Esophagus squamous epithelium (tissue), 5 donors: ENCODE results near the gene PDGFB. TPM values are rescaled to one million over a fixed set of nuclear protein-coding genes. Genes with fewer than 3 reads are reported as not detected.
A peak's percentile ranks its signal among the peaks of the same experiment; 100 is the strongest.

ENCODE experiments used
- DNase-seq: peaks from one replicate; lab custom pipeline; 2025; lab: John Stamatoyannopoulos, UW
- H3K27ac ChIP-seq, 4 donors: fragments of 200-600 bp; sonication (generic); one replicate each; pipeline ENCODE4 v1.5.1; 2016 to 2019; ENCODE audit warnings: mild to moderate bottlenecking in 1 of 4
- H3K27me3 ChIP-seq, 4 donors: fragments of 200-600 bp; sonication (generic); 1 replicate in 3 of 4; 2 replicates in 1 of 4; pipeline versions ENCODE4 v1.5.1 to v1.6.0; 2017 to 2021; ENCODE audit warnings: antibody characterized with exemption in 1 of 4
- H3K36me3 ChIP-seq, 3 donors: fragments of 200-600 bp; sonication (generic); one replicate each; pipeline ENCODE4 v1.5.1; 2016 to 2019
- H3K4me1 ChIP-seq, 3 donors: fragments of 200-600 bp; sonication (generic); one replicate each; pipeline ENCODE4 v1.5.1; 2017 to 2019
- H3K4me3 ChIP-seq, 4 donors: fragments of 200-600 bp; sonication (generic); 1 replicate in 3 of 4; 2 replicates in 1 of 4; pipeline ENCODE4 v1.5.1; 2016 to 2019; ENCODE audit warnings: mild to moderate bottlenecking in 2 of 4, moderate library complexity in 1 of 4
- H3K9me3 ChIP-seq, 3 donors: fragments of 200-600 bp; sonication (generic); one replicate each; pipeline ENCODE4 v1.5.1; 2016 to 2019
- POLR2A ChIP-seq, 4 donors: fragments of 450-650 bp; IDR thresholded peaks; one replicate each; pipeline ENCODE4 v1.6.1; 2017; ENCODE audit warnings: antibody characterized with exemption in 4 of 4, mild to moderate bottlenecking in 4 of 4, moderate library complexity in 3 of 4
- WGBS, 2 donors: methylation state at CpG; one replicate each; pipeline ENCODE4 v1.1.5; 2018; 5-methylcytosine and 5-hydroxymethylcytosine counted together
- intact Hi-C: fragments of 100-400 bp; cut with DNase I; formaldehyde crosslinking; loops from one replicate; pipeline ENCODE4 v1.15.0; 2022
- total RNA-seq, 4 donors: library from RNA; depleted of rRNA; stranded (reverse); fragments of >200 nt; gene quantifications; one replicate each; pipeline ENCODE4 v1.1.0, GENCODE V29; 2016
- TF ChIP-seq, protein P1 (sequence below), 6 experiments: fragments of 450-650 bp in 4 of 6; fragments of 200-600 bp in 2 of 6; sonication (generic) in 2 of 6; IDR thresholded peaks; one replicate each; pipeline ENCODE4 v1.5.1; 2016 to 2019; ENCODE audit warnings: antibody characterized with exemption in 6 of 6, mild to moderate bottlenecking in 4 of 6, moderate library complexity in 4 of 6
- donor health status: DM: yes; HTN: yes; CAD: no.

PDGFB gene
- total RNA-seq, 4 donors from 2014 or later, result 1.2 to 6.3 (median 3.7) TPM

DNA sequence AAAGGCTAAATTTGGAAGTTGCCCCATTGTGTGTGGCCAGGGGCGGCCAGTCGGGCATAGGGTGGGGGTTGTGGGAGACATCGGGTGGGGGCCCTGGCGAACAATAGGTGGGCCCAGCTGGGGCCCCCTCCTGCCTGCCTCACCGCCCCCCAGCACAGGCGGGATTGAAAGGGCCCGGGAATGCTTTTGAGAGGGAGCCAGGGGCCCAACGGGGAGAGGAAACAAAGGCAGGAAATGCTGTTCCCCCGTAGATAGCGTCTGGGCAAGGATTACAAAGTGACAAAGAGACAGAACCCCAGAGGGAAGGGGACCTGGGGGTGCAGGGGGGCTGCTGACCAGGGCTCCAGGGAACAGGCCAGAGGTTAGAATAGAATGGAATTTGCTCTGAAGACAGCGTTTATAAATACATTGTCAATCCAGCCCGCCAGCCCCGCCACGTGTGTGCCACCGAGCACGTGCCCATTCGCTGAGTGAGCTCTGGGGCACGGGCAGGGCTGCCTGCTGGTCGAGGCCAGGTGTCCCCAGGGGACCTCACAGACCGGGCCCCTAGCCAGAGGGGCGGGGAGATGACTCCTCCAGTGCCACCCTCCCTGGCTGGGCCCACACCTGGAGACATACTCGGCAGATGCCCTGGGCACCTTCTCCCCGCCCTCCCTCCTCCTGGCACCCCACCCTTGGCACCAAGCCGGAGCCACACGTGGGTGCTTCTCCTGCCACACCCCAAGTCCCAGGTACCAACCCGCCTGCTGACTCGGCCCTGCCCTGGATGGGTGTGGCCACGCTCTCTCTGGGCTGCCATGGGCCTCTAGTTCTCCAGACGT lies 9.7 kb downstream of the PDGFB start:
- Histone ChIP-seq H3K4me3 (no peak overlapping the region), H3K27me3 (peaks cover 0 to 60% (median 0%) of the 10 kb centered on the region in 4 donors), H3K36me3 (peaks cover 0 to 22% (median 0%) of the 10 kb centered on the region in 3 donors), H3K9me3 (no peaks in the 10 kb centered on the region), H3K27ac (peak overlapping the region; percentile 44 to 90 (median 84)), H3K4me1 (peaks cover 45 to 88% (median 52%) of the 10 kb centered on the region in 3 donors)
- intact Hi-C loops, result no loop called here
- TF ChIP-seq POLR2A (IDR thresholded peaks at IDR 0.05), result no peak
- TF ChIP-seq, protein P1, sequence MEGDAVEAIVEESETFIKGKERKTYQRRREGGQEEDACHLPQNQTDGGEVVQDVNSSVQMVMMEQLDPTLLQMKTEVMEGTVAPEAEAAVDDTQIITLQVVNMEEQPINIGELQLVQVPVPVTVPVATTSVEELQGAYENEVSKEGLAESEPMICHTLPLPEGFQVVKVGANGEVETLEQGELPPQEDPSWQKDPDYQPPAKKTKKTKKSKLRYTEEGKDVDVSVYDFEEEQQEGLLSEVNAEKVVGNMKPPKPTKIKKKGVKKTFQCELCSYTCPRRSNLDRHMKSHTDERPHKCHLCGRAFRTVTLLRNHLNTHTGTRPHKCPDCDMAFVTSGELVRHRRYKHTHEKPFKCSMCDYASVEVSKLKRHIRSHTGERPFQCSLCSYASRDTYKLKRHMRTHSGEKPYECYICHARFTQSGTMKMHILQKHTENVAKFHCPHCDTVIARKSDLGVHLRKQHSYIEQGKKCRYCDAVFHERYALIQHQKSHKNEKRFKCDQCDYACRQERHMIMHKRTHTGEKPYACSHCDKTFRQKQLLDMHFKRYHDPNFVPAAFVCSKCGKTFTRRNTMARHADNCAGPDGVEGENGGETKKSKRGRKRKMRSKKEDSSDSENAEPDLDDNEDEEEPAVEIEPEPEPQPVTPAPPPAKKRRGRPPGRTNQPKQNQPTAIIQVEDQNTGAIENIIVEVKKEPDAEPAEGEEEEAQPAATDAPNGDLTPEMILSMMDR (IDR thresholded peaks at IDR 0.05), result no peak
- 19 to 46% methylated on average over 9 to 16 of the region's 29 CpGs for WGBS, 2 donors
- no peak for DNase-seq

DNA sequence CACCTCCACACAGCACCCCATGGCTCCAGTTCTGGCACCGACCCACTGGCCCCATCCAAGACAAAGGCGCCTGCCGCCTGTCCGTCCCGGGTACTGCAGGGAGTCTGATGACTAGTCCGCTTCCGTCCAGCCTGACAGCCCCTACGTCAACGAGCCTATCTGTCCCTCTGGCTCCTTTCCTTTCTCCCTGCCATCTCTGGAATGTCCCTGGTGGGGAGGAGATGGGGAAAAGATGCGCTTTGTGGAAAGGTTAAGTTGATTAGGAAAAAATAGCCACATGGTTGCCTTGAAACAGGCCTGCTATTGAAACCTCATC lies 10.4 kb downstream of the PDGFB start:
- peaks cover 0 to 28% (median 0%) of the 10 kb centered on the region in 3 donors for H3K36me3 ChIP-seq
- H3K4me3 ChIP-seq, result no peak overlapping the region
- no peaks in the 10 kb centered on the region for H3K9me3 ChIP-seq
- H3K27ac ChIP-seq, result peak overlapping the region; percentile 44 to 90 (median 84)
- 59 to 66% methylated on average over 5 to 9 of the region's 10 CpGs for WGBS, 2 donors
- TF ChIP-seq, protein P1 (IDR thresholded peaks at IDR 0.05), result peak in 2 of 6 experiments; percentile 12 to 14
- TF ChIP-seq POLR2A (IDR thresholded peaks at IDR 0.05), result no peak
- peaks cover 39 to 85% (median 46%) of the 10 kb centered on the region in 3 donors for H3K4me1 ChIP-seq
- intact Hi-C loops, result no loop called here
- DNase-seq, result no peak
- H3K27me3 ChIP-seq, result peaks cover 0 to 60% (median 0%) of the 10 kb centered on the region in 4 donors

DNA sequence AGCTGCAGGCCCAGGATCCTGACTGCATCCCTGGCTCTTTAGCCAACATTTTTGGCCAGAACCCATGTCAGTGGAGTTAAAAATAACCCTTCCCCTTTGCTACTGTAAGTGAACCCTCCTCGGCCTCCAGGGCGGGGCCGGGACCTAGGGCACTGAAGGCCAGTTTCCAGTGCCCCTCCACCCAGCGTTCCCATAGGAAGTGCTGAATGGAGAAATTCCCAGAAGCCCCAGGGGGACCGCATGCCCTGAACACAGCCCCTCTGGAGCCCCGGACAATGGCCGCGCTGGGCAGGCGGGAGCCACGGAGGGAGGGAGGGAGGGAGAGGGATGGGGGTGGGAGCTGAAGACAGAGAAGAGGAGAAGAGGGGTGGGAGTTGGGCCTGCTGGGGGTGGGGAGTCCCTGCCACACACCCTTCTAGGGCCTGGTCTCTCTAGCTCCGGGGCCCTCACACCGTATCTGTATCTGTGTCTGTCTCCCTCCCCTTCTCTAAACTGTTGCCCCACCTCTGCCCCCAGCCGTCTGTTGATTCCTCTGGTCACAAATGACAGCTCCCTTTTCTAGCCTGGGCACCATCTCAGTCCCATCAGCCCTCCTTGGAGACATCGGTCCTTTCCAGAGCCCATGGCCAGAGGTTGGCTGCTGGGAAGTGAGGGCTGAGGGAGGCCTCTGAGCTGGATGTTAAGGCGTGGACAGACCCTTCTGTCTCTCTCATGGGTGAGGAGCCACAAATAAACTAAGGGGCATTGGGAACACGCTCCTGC lies 10.9 kb downstream of the PDGFB start:
- H3K27ac ChIP-seq, result peak overlapping the region; percentile 44 to 90 (median 84)
- H3K27me3 ChIP-seq, result peaks cover 0 to 60% (median 0%) of the 10 kb centered on the region in 4 donors
- peaks cover 33 to 79% (median 40%) of the 10 kb centered on the region in 3 donors for H3K4me1 ChIP-seq
- peaks cover 0 to 33% (median 0%) of the 10 kb centered on the region in 3 donors for H3K36me3 ChIP-seq
- TF ChIP-seq POLR2A (IDR thresholded peaks at IDR 0.05), result no peak
- TF ChIP-seq, protein P1 (IDR thresholded peaks at IDR 0.05), result no peak
- DNase-seq, result no peak
- intact Hi-C loops, result no loop called here
- H3K4me3 ChIP-seq, result no peak overlapping the region
- no peaks in the 10 kb centered on the region for H3K9me3 ChIP-seq
- WGBS, 2 donors, result 42 to 71% methylated on average over 3 to 5 of the region's 16 CpGs

DNA sequence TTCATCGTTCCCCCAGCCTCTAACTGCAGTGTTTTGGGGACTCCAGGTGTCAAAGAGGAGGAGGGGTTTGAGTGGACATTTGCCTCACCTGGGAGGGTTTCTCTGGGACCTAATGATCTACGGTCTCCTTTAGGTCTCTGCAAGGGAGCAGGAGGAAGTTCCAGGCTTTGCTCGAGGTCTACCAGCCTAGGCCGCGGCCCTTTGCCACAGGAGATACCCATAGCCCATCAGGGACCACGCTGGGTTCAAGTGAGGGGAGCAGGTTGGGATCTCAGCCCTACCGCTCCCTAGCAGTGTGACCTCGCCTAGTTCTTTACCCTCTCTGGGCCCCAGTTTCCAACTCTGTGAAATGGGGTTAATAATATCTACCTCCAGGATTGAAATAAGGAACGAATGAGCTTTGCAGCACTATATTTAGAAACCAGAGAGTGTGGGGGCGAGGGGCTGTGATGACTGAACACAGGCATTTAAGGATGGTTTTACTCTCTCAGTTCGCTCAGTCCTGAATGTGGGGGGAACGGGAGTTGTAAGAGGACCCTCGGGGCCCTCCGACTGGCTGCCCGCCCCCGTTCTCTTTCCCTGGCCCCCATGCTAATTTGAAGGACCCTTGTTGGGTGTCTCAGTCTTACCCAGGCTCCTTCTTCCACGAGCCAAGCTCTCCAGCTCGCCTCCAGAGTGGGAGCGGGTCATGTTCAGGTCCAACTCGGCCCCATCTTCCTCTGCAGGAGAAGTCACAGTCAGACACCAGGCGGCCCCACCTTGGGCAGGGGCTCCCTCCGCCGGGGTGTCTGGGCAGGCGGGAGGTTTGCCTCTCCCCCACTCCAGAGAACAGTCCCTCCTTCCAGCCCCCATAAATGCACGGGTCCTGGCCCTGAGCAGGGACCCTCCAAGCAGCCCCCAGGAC lies 11.7 kb downstream of the PDGFB start:
- Histone ChIP-seq H3K4me1 (peaks cover 27 to 71% (median 36%) of the 10 kb centered on the region in 3 donors), H3K27ac (peak overlapping the region in 3 of 4 donors; percentile 81 to 90 (median 88)), H3K36me3 (peaks cover 0 to 38% (median 0%) of the 10 kb centered on the region in 3 donors), H3K4me3 (no peak overlapping the region), H3K27me3 (peaks cover 0 to 52% (median 0%) of the 10 kb centered on the region in 4 donors), H3K9me3 (no peaks in the 10 kb centered on the region)
- intact Hi-C loops, result no loop called here
- no peak for DNase-seq
- TF ChIP-seq POLR2A (IDR thresholded peaks at IDR 0.05), result no peak
- TF ChIP-seq, protein P1 (IDR thresholded peaks at IDR 0.05), result no peak
- WGBS, 2 donors, result 79 to 86% methylated on average over 12 to 24 of the region's 25 CpGs
